HepG2 (cell line): ENCODE data around the gene ERVMER34-1. TPM values are rescaled to one million over a fixed set of nuclear protein-coding genes. Genes with fewer than 3 reads are reported as not detected.
A peak's percentile ranks its signal among the peaks of the same experiment; 100 is the strongest.

Source experiments
- ASH2L ChIP-seq: fragments of 300-600, 200-600 bp; sonication (generic); IDR thresholded peaks from 2 replicates; pipeline ENCODE4 v1.7.0; 2017; ENCODE audit warnings: low read depth, mild to moderate bottlenecking, moderate library complexity, mixed read lengths, low read length; ENCODE audit not compliant: insufficient read length
- ATRX ChIP-seq: sonication (generic); formaldehyde crosslinking; IDR thresholded peaks from 2 replicates; pipeline ENCODE4 v1.4.0; 2020; ENCODE audit warnings: missing genetic modification reagents, borderline replicate concordance
- BORCS8-MEF2B ChIP-seq: sonication (generic); formaldehyde crosslinking; IDR thresholded peaks from 2 replicates; pipeline ENCODE4 v1.8.0; 2022; ENCODE audit warnings: mild to moderate bottlenecking, missing genetic modification reagents
- CHD2 ChIP-seq: IDR thresholded peaks from 2 replicates; pipeline ENCODE4 v1.6.1; 2011; ENCODE audit warnings: low read depth, low read length, improper control_type of control experiment
- DR1 ChIP-seq: sonication (generic); formaldehyde crosslinking; IDR thresholded peaks from 2 replicates; pipeline ENCODE4 v1.8.0; 2021; ENCODE audit warnings: mild to moderate bottlenecking, missing genetic modification reagents, inconsistent platforms
- EED ChIP-seq: sonication (generic); formaldehyde crosslinking; IDR thresholded peaks from 2 replicates; pipeline ENCODE4 v1.5.0; 2020; ENCODE audit warnings: mild to moderate bottlenecking, missing genetic modification reagents
- FOXP1 ChIP-seq, 2 experiments: fragments of 450-650 bp in 1 of 2; IDR thresholded peaks; 2 replicates each; pipeline ENCODE4 v1.6.1; 2017 to 2018; ENCODE audit warnings: antibody characterized with exemption in 1 of 2
- HDAC6 ChIP-seq: fragments of 200-600 bp; sonication (generic); IDR thresholded peaks from 2 replicates; pipeline ENCODE4 v1.7.0; 2017; ENCODE audit warnings: mild to moderate bottlenecking, antibody characterized with exemption, low read length, low read depth
- HES4 ChIP-seq: sonication (generic); formaldehyde crosslinking; IDR thresholded peaks from 2 replicates; pipeline ENCODE4 v1.9.0; 2021; ENCODE audit warnings: mild to moderate bottlenecking, missing genetic modification reagents, borderline replicate concordance
- HNF4A ChIP-seq: sonication (generic); formaldehyde crosslinking; IDR thresholded peaks from 2 replicates; pipeline ENCODE4 v1.4.0; 2020; ENCODE audit warnings: missing genetic modification reagents
- MAFK ChIP-seq, 2 experiments: IDR thresholded peaks in 1 of 2; conservative IDR thresholded peaks in 1 of 2; 2 replicates each; pipeline ENCODE4 v1.6.1; 2011; ENCODE audit warnings: improper control_type of control experiment in 2 of 2, low read length in 2 of 2
- NR2F6 ChIP-seq, 2 experiments: IDR thresholded peaks; 2 replicates each; pipeline ENCODE4 v1.6.1; 2016; ENCODE audit warnings: antibody characterized with exemption in 1 of 2, mild to moderate bottlenecking in 1 of 2
- PCBP1 ChIP-seq: fragments of 200-400 bp; formaldehyde crosslinking; IDR thresholded peaks from 2 replicates; pipeline ENCODE4 v1.6.1; 2017; ENCODE audit warnings: mild to moderate bottlenecking, low read depth, low read length, borderline replicate concordance
- POGZ ChIP-seq: sonication (generic); formaldehyde crosslinking; IDR thresholded peaks from 2 replicates; pipeline ENCODE4 v1.4.0; 2020; ENCODE audit warnings: mild to moderate bottlenecking, missing genetic modification reagents
- POLR2A ChIP-seq, 2 experiments: IDR thresholded peaks; 2 replicates each; pipeline ENCODE4 v1.6.1; 2011; ENCODE audit warnings: low read depth in 2 of 2, low read length in 2 of 2, mild to moderate bottlenecking in 1 of 2, moderate library complexity in 1 of 2; ENCODE audit not compliant: insufficient read depth in 1 of 2
- PPARG ChIP-seq: conservative IDR thresholded peaks from 2 replicates; pipeline ENCODE4 v1.6.1; 2016; ENCODE audit warnings: missing biosample characterization, missing genetic modification reagents
- YEATS2 ChIP-seq: sonication (generic); formaldehyde crosslinking; IDR thresholded peaks from 2 replicates; pipeline ENCODE4 v1.4.0; 2020; ENCODE audit warnings: missing genetic modification reagents, borderline replicate concordance
- ZC3H4 ChIP-seq: sonication (generic); formaldehyde crosslinking; IDR thresholded peaks from 2 replicates; pipeline ENCODE4 v1.4.0; 2020; ENCODE audit warnings: missing genetic modification reagents, borderline replicate concordance
- ZFP62 ChIP-seq: sonication (generic); formaldehyde crosslinking; IDR thresholded peaks from 2 replicates; pipeline ENCODE4 v1.4.0; 2020; ENCODE audit warnings: missing genetic modification reagents
- ZFY ChIP-seq: sonication (generic); formaldehyde crosslinking; IDR thresholded peaks from 2 replicates; pipeline ENCODE4 v1.4.0; 2020; ENCODE audit warnings: missing genetic modification reagents
- ZNF121 ChIP-seq: sonication (generic); formaldehyde crosslinking; IDR thresholded peaks from 2 replicates; pipeline ENCODE4 v1.5.0; 2020; ENCODE audit warnings: mild to moderate bottlenecking, missing genetic modification reagents
- ZNF33B ChIP-seq: sonication (generic); formaldehyde crosslinking; IDR thresholded peaks from 2 replicates; pipeline ENCODE4 v1.5.1; 2020; ENCODE audit warnings: mild to moderate bottlenecking, missing genetic modification reagents
- polyA plus RNA-seq, 8 experiments: library from polyadenylated mRNA; depleted of rRNA in 3 of 8; stranded (reverse) in 7 of 8; unstranded in 1 of 8; fragments of >200 nt; fragmentation: Illumina TruSeq in 4 of 8; extraction: Trizol in 4 of 8; gene quantifications; 2 replicates each; pipeline versions ENCODE4 v1.2.1 to v1.2.3, GENCODE V29; 2011 to 2016; ENCODE audit warnings: low read depth in 4 of 8, missing spikeins in 1 of 8, mixed read lengths in 1 of 8; ENCODE audit not compliant: insufficient read depth in 1 of 8
- total RNA-seq, 5 experiments: library from RNA; depleted of rRNA; stranded (reverse); fragments of >200 nt; fragmentation: Illumina TruSeq; extraction: Trizol; gene quantifications; 2 replicates each; pipeline ENCODE4 v1.2.3, GENCODE V29; 2016; ENCODE audit warnings: low read depth in 1 of 5
- TF ChIP-seq, protein P1 (sequence below): sonication (generic); formaldehyde crosslinking; IDR thresholded peaks from 2 replicates; pipeline ENCODE4 v1.4.0; 2020; ENCODE audit warnings: missing genetic modification reagents, low read depth, mild to moderate bottlenecking, borderline replicate concordance
- TF ChIP-seq, protein P2 (sequence below): sonication (generic); formaldehyde crosslinking; IDR thresholded peaks from 2 replicates; pipeline ENCODE4 v1.4.0; 2020; ENCODE audit warnings: missing genetic modification reagents
- TF ChIP-seq, protein P3 (sequence below): IDR thresholded peaks from 2 replicates; pipeline ENCODE4 v1.6.1; 2016; ENCODE audit warnings: mild to moderate bottlenecking
- TF ChIP-seq, protein P4 (sequence below): sonication (generic); formaldehyde crosslinking; IDR thresholded peaks from 2 replicates; pipeline ENCODE4 v1.5.0; 2020; ENCODE audit warnings: mild to moderate bottlenecking, missing genetic modification reagents

Gene ERVMER34-1
- total and polyA plus RNA-seq, 2 of the 13 experiments (the other 11 are each of a cell fraction or from before 2014, with no cell fraction given) = 0.04 to 0.35 TPM

DNA sequence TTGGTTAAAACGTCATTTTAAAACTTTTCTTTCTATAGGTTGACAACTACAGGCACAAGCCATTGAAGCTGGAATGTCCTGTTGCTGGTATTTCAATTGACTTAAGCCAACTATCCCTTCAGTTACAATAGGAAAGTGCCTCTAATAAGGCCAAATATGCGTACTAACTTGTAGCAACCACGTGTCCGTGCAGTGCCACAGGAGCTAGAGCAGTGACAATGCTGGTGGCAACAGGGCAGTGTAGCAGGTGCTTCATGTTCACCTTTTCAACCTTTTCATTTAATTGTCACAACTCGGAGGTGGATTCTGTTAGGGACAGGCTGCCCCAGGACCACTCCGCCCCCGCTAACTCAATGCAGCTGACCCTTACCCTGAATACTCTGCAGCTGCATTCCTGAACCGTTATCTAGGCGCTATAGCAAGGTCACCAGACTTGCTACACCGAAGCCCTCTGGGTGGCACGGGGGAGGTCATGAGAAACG lies 37.7 kb downstream of the ERVMER34-1 start (continued):
- no peak for TF ChIP-seq FOXP1 (IDR thresholded peaks at IDR 0.05)
- TF ChIP-seq FOXP1 (CRISPR knock-in tag; IDR thresholded peaks at IDR 0.05) = no peak
- TF ChIP-seq BORCS8-MEF2B (CRISPR knock-in tag) = no peak
- TF ChIP-seq, protein P1, sequence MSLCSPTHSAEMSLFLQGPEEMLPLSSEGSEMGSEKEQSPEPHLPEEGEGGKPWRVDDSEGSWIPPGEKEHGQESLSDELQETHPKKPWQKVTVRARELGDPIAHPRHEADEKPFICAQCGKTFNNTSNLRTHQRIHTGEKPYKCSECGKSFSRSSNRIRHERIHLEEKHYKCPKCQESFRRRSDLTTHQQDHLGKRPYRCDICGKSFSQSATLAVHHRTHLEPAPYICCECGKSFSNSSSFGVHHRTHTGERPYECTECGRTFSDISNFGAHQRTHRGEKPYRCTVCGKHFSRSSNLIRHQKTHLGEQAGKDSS = no peak
- TF ChIP-seq, protein P2, sequence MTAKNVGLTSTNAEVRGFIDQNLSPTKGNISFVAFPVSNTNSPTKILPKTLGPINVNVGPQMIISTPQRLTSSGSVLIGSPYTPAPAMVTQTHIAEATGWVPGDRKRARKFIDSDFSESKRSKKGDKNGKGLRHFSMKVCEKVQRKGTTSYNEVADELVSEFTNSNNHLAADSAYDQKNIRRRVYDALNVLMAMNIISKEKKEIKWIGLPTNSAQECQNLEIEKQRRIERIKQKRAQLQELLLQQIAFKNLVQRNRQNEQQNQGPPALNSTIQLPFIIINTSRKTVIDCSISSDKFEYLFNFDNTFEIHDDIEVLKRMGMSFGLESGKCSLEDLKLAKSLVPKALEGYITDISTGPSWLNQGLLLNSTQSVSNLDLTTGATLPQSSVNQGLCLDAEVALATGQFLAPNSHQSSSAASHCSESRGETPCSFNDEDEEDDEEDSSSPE (CRISPR knock-in tag) = 0 out of 2 replicates have a peak, but pooled peaks have one; percentile 34
- no peak for TF ChIP-seq ZFY
- TF ChIP-seq POGZ (CRISPR knock-in tag) = no peak
- no peak for TF ChIP-seq EED
- TF ChIP-seq CHD2 = no peak
- TF ChIP-seq, protein P3, sequence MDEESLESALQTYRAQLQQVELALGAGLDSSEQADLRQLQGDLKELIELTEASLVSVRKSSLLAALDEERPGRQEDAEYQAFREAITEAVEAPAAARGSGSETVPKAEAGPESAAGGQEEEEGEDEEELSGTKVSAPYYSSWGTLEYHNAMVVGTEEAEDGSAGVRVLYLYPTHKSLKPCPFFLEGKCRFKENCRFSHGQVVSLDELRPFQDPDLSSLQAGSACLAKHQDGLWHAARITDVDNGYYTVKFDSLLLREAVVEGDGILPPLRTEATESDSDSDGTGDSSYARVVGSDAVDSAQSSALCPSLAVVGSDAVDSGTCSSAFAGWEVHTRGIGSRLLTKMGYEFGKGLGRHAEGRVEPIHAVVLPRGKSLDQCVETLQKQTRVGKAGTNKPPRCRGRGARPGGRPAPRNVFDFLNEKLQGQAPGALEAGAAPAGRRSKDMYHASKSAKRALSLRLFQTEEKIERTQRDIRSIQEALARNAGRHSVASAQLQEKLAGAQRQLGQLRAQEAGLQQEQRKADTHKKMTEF (CRISPR knock-in tag) = no peak
- TF ChIP-seq POLR2A (IDR thresholded peaks at IDR 0.05; ENCODE audit: insufficient read depth in 1 of 2, low read depth in 2 of 2, low read length in 2 of 2) = peak in 1 of 2 experiments; percentile 62; a peak in 1 of 4 replicates
- TF ChIP-seq PCBP1 = no peak
- no peak for TF ChIP-seq ZNF33B
- no peak for TF ChIP-seq HDAC6
- no peak for TF ChIP-seq ZFP62 (CRISPR knock-in tag)
- TF ChIP-seq HNF4A = 0 out of 2 replicates have a peak, but pooled peaks have one; percentile 22
- peak; percentile 13 for TF ChIP-seq ASH2L
- peak; percentile 65; the same call in 1 of the 2 replicates for TF ChIP-seq ZC3H4 (CRISPR knock-in tag)
- peak; percentile 46; the same call in 1 of the 2 replicates for TF ChIP-seq NR2F6 (IDR thresholded peaks at IDR 0.05)
- TF ChIP-seq NR2F6 (CRISPR knock-in tag; IDR thresholded peaks at IDR 0.05) = no peak
- 0 out of 2 replicates have a peak, but pooled peaks have one; percentile 26 for TF ChIP-seq HES4 (CRISPR knock-in tag)
- TF ChIP-seq DR1 (CRISPR knock-in tag) = no peak
- TF ChIP-seq, protein P4, sequence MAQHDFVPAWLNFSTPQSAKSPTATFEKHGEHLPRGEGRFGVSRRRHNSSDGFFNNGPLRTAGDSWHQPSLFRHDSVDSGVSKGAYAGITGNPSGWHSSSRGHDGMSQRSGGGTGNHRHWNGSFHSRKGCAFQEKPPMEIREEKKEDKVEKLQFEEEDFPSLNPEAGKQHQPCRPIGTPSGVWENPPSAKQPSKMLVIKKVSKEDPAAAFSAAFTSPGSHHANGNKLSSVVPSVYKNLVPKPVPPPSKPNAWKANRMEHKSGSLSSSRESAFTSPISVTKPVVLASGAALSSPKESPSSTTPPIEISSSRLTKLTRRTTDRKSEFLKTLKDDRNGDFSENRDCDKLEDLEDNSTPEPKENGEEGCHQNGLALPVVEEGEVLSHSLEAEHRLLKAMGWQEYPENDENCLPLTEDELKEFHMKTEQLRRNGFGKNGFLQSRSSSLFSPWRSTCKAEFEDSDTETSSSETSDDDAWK = no peak
- TF ChIP-seq ZNF121 = 0 out of 2 replicates have a peak, but pooled peaks have one; percentile 12
- TF ChIP-seq YEATS2 (CRISPR knock-in tag) = no peak
- TF ChIP-seq PPARG (CRISPR knock-in tag) = peak; percentile 96
- TF ChIP-seq ATRX (CRISPR knock-in tag) = no peak
- TF ChIP-seq MAFK (conservative IDR thresholded peaks at IDR 0.05 in 1 of 2, IDR thresholded peaks at IDR 0.05 in 1 of 2; ENCODE audit: low read length in 2 of 2) = no peak
